ENCODE results near the gene CUL1. TPM values are rescaled to one million over a fixed set of nuclear protein-coding genes. Genes with fewer than 3 reads are reported as not detected.

Gene CUL1
- total and polyA plus RNA-seq, 2 experiments from 2014 or later = 35.6 to 71.3 TPM

- Histone ChIP-seq H3K4me2 (no peak overlapping the region), H3K9me2 (ENCODE audit: insufficient read depth) (no peaks in the 10 kb centered on the region), H2AFZ (no peak overlapping the region), H3K4me1 (ENCODE audit: insufficient read depth) (no peaks in the 10 kb centered on the region), H3K79me2 (replicated peaks; ENCODE audit: insufficient read depth) (peaks cover 34% of the 10 kb centered on the region), H4K20me1 (replicated peaks; ENCODE audit: insufficient read depth) (peaks cover 20% of the 10 kb centered on the region), H3K27me3 (ENCODE audit: insufficient read depth) (no peaks in the 10 kb centered on the region), H3K4me3 (no peak overlapping the region), H3F3A (replicated peaks; ENCODE audit: low read depth) (no peaks in the 10 kb centered on the region), H3K36me3 (ENCODE audit: insufficient read depth) (peaks cover 13% of the 10 kb centered on the region; the same call in 1 of the 2 replicates), H3K27ac (ENCODE audit: low read depth) (no peak overlapping the region; the same call in 1 of the 2 replicates)
- no peaks in the 10 kb centered on the region for H3K9me3 Mint-ChIP-seq
- TF ChIP-seq POLR2AphosphoS5 (IDR thresholded peaks at IDR 0.05; ENCODE audit: low read depth) (no peak), ZNF331 (CRISPR knock-in tag; IDR thresholded peaks at IDR 0.05; ENCODE audit: low read depth) (no peak), ETS1 (IDR thresholded peaks at IDR 0.05) (no peak), EZH2 (IDR thresholded peaks at IDR 0.05; ENCODE audit: low read depth, unreplicated experiment) (no peak), JUNB (IDR thresholded peaks at IDR 0.05; ENCODE audit: unreplicated experiment) (no peak), CREB1 (CRISPR knock-in tag; IDR thresholded peaks at IDR 0.05; ENCODE audit: low read depth) (no peak), NANOG (IDR thresholded peaks at IDR 0.05; ENCODE audit: borderline replicate concordance) (no peak), STAT1 (IDR thresholded peaks at IDR 0.05; ENCODE audit: unreplicated experiment) (no peak), CTCF (conservative IDR thresholded peaks at IDR 0.05; ENCODE audit: low read depth in 2 of 2) (no peak), ZNF462 (CRISPR knock-in tag; IDR thresholded peaks at IDR 0.05) (no peak), ZNF114 (CRISPR knock-in tag; IDR thresholded peaks at IDR 0.05) (no peak), REST (IDR thresholded peaks at IDR 0.05; ENCODE audit: unreplicated experiment) (no peak), EZH2phosphoT487 (IDR thresholded peaks at IDR 0.05; ENCODE audit: unreplicated experiment) (no peak)
- ATAC-seq = no peak
- DNase-seq (ENCODE audit: low spot score) = no peak
- peaks cover 23% of the 10 kb centered on the region for H3K36me3 Mint-ChIP-seq (ENCODE audit: low read depth)
- H3K27me3 Mint-ChIP-seq (ENCODE audit: insufficient read depth, low read depth, poor library complexity) = peaks cover 2% of the 10 kb centered on the region
- 0 out of 2 replicates have a peak overlapping the region, but pooled peaks have one; percentile 60 for H3K27ac Mint-ChIP-seq
- no peak overlapping the region for H3K4me3 Mint-ChIP-seq
- H3K4me1 Mint-ChIP-seq = no peaks in the 10 kb centered on the region
Measured at GRCh38 chr7:148831782-148832181, 133.1 kb downstream of the CUL1 start.
